Activated T-cell treated with anti-CD3 and anti-CD28 coated beads, Interleukin-2, amount 50 U/mL, for 4 hours (primary cell): ENCODE results near the gene CREB3. TPM values are rescaled to one million over a fixed set of nuclear protein-coding genes. Genes with fewer than 3 reads are reported as not detected.

Experiments
- ATAC-seq, 2 donors: fragments of 200-7000 bp; cut with Tn5 transposase; one replicate each; pipeline ENCODE4 v1.10.0; 2021
- DNase-seq: peaks from one replicate; pipeline ENCODE4 v3.0.0-alpha.2; 2020
- H3K27me3 Mint-ChIP-seq: one replicate; pipeline ENCODE4 v1.8.0; 2021; ENCODE audit warnings: low read depth, mixed read lengths
- H3K36me3 Mint-ChIP-seq: one replicate; pipeline ENCODE4 v1.8.0; 2022; ENCODE audit warnings: mixed read lengths; ENCODE audit not compliant: insufficient read depth
- H3K4me1 Mint-ChIP-seq: one replicate; pipeline ENCODE4 v1.8.0; 2021; ENCODE audit warnings: low read depth, mixed read lengths
- H3K4me3 Mint-ChIP-seq: one replicate; pipeline ENCODE4 v1.8.0; 2021; ENCODE audit warnings: mild to moderate bottlenecking, moderate library complexity, mixed read lengths
- H3K9me3 Mint-ChIP-seq: one replicate; pipeline ENCODE4 v1.8.0; 2021; ENCODE audit warnings: mixed read lengths
- total RNA-seq, 3 donors: library from RNA; stranded (reverse); gene quantifications; one replicate each; pipeline ENCODE4 v1.2.1, GENCODE V29; 2021

CREB3 gene
- total RNA-seq, 3 donors from 2014 or later = 22.9 to 27.5 (median 23.6) TPM

GRCh38 chr9:35781066-35781465, 48.6 kb downstream of the CREB3 start:
- no peaks in the 10 kb centered on the region for H3K27me3 Mint-ChIP-seq
- peaks cover 22% of the 10 kb centered on the region for H3K36me3 Mint-ChIP-seq
- DNase-seq (no peak), ATAC-seq (no peak)
- H3K9me3 Mint-ChIP-seq = no peaks in the 10 kb centered on the region
- H3K4me1 Mint-ChIP-seq = no peaks in the 10 kb centered on the region
- H3K4me3 Mint-ChIP-seq = no peak overlapping the region

- no peak for DNase-seq
- ATAC-seq = no peak
- Mint-ChIP-seq H3K9me3 (no peaks in the 10 kb centered on the region), H3K4me3 (no peak overlapping the region), H3K36me3 (peaks cover 25% of the 10 kb centered on the region), H3K4me1 (no peaks in the 10 kb centered on the region), H3K27me3 (no peaks in the 10 kb centered on the region)
Observed at GRCh38 chr9:35783418-35783817, 51.0 kb downstream of the CREB3 start.

Other genes with a start within 250 kb of the CREB3 start
- gene RUSC2, start 242.6 kb upstream of the CREB3 start, total RNA-seq = 1 to 10 TPM; 1.8 to 5.5 (median 2.1) TPM
- 10 to 100 TPM; 42.0 to 57.1 (median 54.9) TPM for gene TESK1, start 127.4 kb upstream of the CREB3 start, total RNA-seq
- 1 to 10 TPM; 1.8 to 4.5 (median 3.9) TPM for gene CD72, start 114.3 kb upstream of the CREB3 start, total RNA-seq
- 10 to 100 TPM; 21.8 to 23.8 (median 22.9) TPM for gene SIT1, start 81.7 kb upstream of the CREB3 start, total RNA-seq
- over 10,000 TPM; 12,907 to 15,791 (median 13,372) TPM for gene RMRP, start 74.6 kb upstream of the CREB3 start, total RNA-seq
- 10 to 100 TPM; 11.1 to 12.5 (median 12.0) TPM for gene CCDC107, start 74.4 kb upstream of the CREB3 start, total RNA-seq
- gene ARHGEF39, start 67.5 kb upstream of the CREB3 start, total RNA-seq = 1 to 10 TPM; 1.1 to 1.2 (median 1.2) TPM
- gene CA9, start 58.7 kb upstream of the CREB3 start, total RNA-seq = under 1 TPM in 2 of 3 donors, not detected in 1; 0.24 to 0.46 TPM
- gene TPM2, start 42.7 kb upstream of the CREB3 start, total RNA-seq = 1 to 10 TPM; 1.6 to 2.2 (median 2.2) TPM
- 100 to 1,000 TPM; 210 to 252 (median 230) TPM for gene TLN1, start 471 bp upstream of the CREB3 start, total RNA-seq
- gene GBA2, start 16.6 kb downstream of the CREB3 start, total RNA-seq = 10 to 100 TPM; 29.9 to 34.8 (median 33.2) TPM
- gene RGP1, start 16.6 kb downstream of the CREB3 start, total RNA-seq = 10 to 100 TPM; 14.3 to 15.3 (median 14.6) TPM
- gene MSMP, start 21.6 kb downstream of the CREB3 start, total RNA-seq = 1 to 10 TPM in 1 of 3 donors, under 1 TPM in 2; 0.84 to 1.4 (median 0.86) TPM
- 1 to 10 TPM; 4.4 to 5.3 (median 5.2) TPM for gene NPR2, start 58.9 kb downstream of the CREB3 start, total RNA-seq
- gene SPAG8, start 79.6 kb downstream of the CREB3 start, total RNA-seq = under 1 TPM; 0.27 to 0.48 (median 0.40) TPM
- gene HINT2, start 82.4 kb downstream of the CREB3 start, total RNA-seq = 10 to 100 TPM; 28.7 to 31.9 (median 30.0) TPM
- gene FAM221B, start 96.1 kb downstream of the CREB3 start, total RNA-seq = not detected
- gene TMEM8B, start 96.6 kb downstream of the CREB3 start, total RNA-seq = 1 to 10 TPM; 1.5 to 1.9 (median 1.8) TPM
- gene OR13J1, start 137.7 kb downstream of the CREB3 start, total RNA-seq = not detected
- not detected for gene HRCT1, start 173.5 kb downstream of the CREB3 start, total RNA-seq
- gene SPAAR, start 176.8 kb downstream of the CREB3 start, total RNA-seq = not detected
- not detected for gene OR2S2, start 225.5 kb downstream of the CREB3 start, total RNA-seq